ENCODE data around the gene TOMM5.

The TOMM5 gene

GRCh38 chr9:37619806-37620205 is 27.4 kb upstream of the TOMM5 start:
- H3K9ac ChIP-seq: no peak overlapping the region
- no peaks in the 10 kb centered on the region for H3K4me1 ChIP-seq (ENCODE audit: low read depth, poor library complexity, severe bottlenecking)
- no peaks in the 10 kb centered on the region for H4K20me1 ChIP-seq (ENCODE audit: insufficient read depth)
- H3K4me3 ChIP-seq (IDR thresholded peaks at IDR 0.05; ENCODE audit: insufficient read depth, low read depth, low read length): no peak overlapping the region
- TF ChIP-seq CTCF (conservative IDR thresholded peaks at IDR 0.05; ENCODE audit: low read depth, low read length): no peak
- H3K36me3 ChIP-seq (ENCODE audit: insufficient read depth): no peaks in the 10 kb centered on the region
- no peaks in the 10 kb centered on the region for H3K79me2 ChIP-seq (ENCODE audit: insufficient read depth, low read depth)
- H3K4me2 ChIP-seq: no peak overlapping the region
- H2AFZ ChIP-seq (ENCODE audit: low read depth): no peak overlapping the region
- no peaks in the 10 kb centered on the region for H3K27me3 ChIP-seq (ENCODE audit: insufficient read depth, low read depth)
- no peak overlapping the region for H3K27ac ChIP-seq

GRCh38 chr9:37618817-37619216 is 26.4 kb upstream of the TOMM5 start:
- Histone ChIP-seq H3K4me2 (no peak overlapping the region), H3K36me3 (ENCODE audit: insufficient read depth) (no peaks in the 10 kb centered on the region), H3K4me1 (ENCODE audit: low read depth, poor library complexity, severe bottlenecking) (no peaks in the 10 kb centered on the region), H3K79me2 (ENCODE audit: insufficient read depth, low read depth) (no peaks in the 10 kb centered on the region), H2AFZ (ENCODE audit: low read depth) (no peak overlapping the region), H3K9ac (no peak overlapping the region), H3K27ac (no peak overlapping the region), H3K27me3 (ENCODE audit: insufficient read depth, low read depth) (no peaks in the 10 kb centered on the region), H4K20me1 (ENCODE audit: insufficient read depth) (no peaks in the 10 kb centered on the region), H3K4me3 (IDR thresholded peaks at IDR 0.05; ENCODE audit: insufficient read depth, low read depth, low read length) (no peak overlapping the region)
- TF ChIP-seq CTCF (conservative IDR thresholded peaks at IDR 0.05; ENCODE audit: low read depth, low read length): no peak

GRCh38 chr9:37617832-37618231 is 25.4 kb upstream of the TOMM5 start:
- no peak overlapping the region for H3K9ac ChIP-seq
- TF ChIP-seq CTCF (conservative IDR thresholded peaks at IDR 0.05; ENCODE audit: low read depth, low read length): no peak
- H3K36me3 ChIP-seq (ENCODE audit: insufficient read depth): no peaks in the 10 kb centered on the region
- H2AFZ ChIP-seq (ENCODE audit: low read depth): no peak overlapping the region
- H3K27me3 ChIP-seq (ENCODE audit: insufficient read depth, low read depth): no peaks in the 10 kb centered on the region
- H3K4me3 ChIP-seq (IDR thresholded peaks at IDR 0.05; ENCODE audit: insufficient read depth, low read depth, low read length): no peak overlapping the region
- no peaks in the 10 kb centered on the region for H3K4me1 ChIP-seq (ENCODE audit: low read depth, poor library complexity, severe bottlenecking)
- no peak overlapping the region for H3K4me2 ChIP-seq
- no peaks in the 10 kb centered on the region for H3K79me2 ChIP-seq (ENCODE audit: insufficient read depth, low read depth)
- no peaks in the 10 kb centered on the region for H4K20me1 ChIP-seq (ENCODE audit: insufficient read depth)
- no peak overlapping the region for H3K27ac ChIP-seq

- no peaks in the 10 kb centered on the region for H3K36me3 ChIP-seq (ENCODE audit: insufficient read depth)
- no peak overlapping the region for H3K4me3 ChIP-seq (IDR thresholded peaks at IDR 0.05; ENCODE audit: insufficient read depth, low read depth, low read length)
- H4K20me1 ChIP-seq (ENCODE audit: insufficient read depth): no peaks in the 10 kb centered on the region
- no peaks in the 10 kb centered on the region for H3K79me2 ChIP-seq (ENCODE audit: insufficient read depth, low read depth)
- no peak overlapping the region for H2AFZ ChIP-seq (ENCODE audit: low read depth)
- no peak overlapping the region for H3K4me2 ChIP-seq
- no peak overlapping the region for H3K27ac ChIP-seq
- no peaks in the 10 kb centered on the region for H3K4me1 ChIP-seq (ENCODE audit: low read depth, poor library complexity, severe bottlenecking)
- H3K9ac ChIP-seq: no peak overlapping the region
- no peak for TF ChIP-seq CTCF (conservative IDR thresholded peaks at IDR 0.05; ENCODE audit: low read depth, low read length)
- H3K27me3 ChIP-seq (ENCODE audit: insufficient read depth, low read depth): no peaks in the 10 kb centered on the region
These were observed 24.8 kb upstream of the TOMM5 start for GRCh38 chr9:37617161-37617560.

- Histone ChIP-seq H3K79me2 (ENCODE audit: insufficient read depth, low read depth) (no peaks in the 10 kb centered on the region), H3K36me3 (ENCODE audit: insufficient read depth) (no peaks in the 10 kb centered on the region), H3K27ac (no peak overlapping the region), H3K4me3 (IDR thresholded peaks at IDR 0.05; ENCODE audit: insufficient read depth, low read depth, low read length) (no peak overlapping the region), H3K9ac (no peak overlapping the region), H3K4me1 (ENCODE audit: low read depth, poor library complexity, severe bottlenecking) (no peaks in the 10 kb centered on the region), H2AFZ (ENCODE audit: low read depth) (no peak overlapping the region), H4K20me1 (ENCODE audit: insufficient read depth) (no peaks in the 10 kb centered on the region), H3K27me3 (ENCODE audit: insufficient read depth, low read depth) (no peaks in the 10 kb centered on the region), H3K4me2 (no peak overlapping the region)
- no peak for TF ChIP-seq CTCF (conservative IDR thresholded peaks at IDR 0.05; ENCODE audit: low read depth, low read length)
These were observed 19.6 kb upstream of the TOMM5 start for GRCh38 chr9:37611961-37612360.
